ENCODE results near the gene CD160.

The CD160 gene

DNA sequence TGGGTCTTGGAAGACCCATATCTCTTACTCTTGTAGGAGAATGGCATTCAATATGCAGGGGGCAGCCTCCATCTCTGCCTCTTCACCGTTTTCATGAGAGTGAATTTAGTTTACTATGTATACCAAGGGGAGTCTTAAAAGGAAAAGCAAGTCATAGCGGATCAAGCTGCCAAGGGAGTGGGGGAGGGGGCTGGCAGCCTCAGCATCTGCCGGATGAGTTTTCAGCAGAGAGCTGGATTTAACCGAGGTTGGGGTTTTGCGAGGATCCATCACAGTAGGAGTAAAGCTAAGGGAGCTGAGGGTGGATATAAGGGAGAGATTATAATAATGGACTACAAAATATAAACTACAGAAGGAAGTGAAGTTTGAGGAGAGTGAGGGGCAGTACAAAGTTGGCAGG, 9.9 kb downstream of the CD160 start:
- Histone ChIP-seq H3K4me3 (no peak overlapping the region), H3K27me3 (no peaks in the 10 kb centered on the region), H3K9me3 (no peaks in the 10 kb centered on the region), H3K4me1 (no peaks in the 10 kb centered on the region), H3K36me3 (no peaks in the 10 kb centered on the region), H3K27ac (no peak overlapping the region)
- DNase-seq, result no peak
- no peak for TF ChIP-seq CTCF (IDR thresholded peaks at IDR 0.05)
- intact Hi-C loops (cut with DNase I; ENCODE audit: low total_unique reads), result no loop called here

DNA sequence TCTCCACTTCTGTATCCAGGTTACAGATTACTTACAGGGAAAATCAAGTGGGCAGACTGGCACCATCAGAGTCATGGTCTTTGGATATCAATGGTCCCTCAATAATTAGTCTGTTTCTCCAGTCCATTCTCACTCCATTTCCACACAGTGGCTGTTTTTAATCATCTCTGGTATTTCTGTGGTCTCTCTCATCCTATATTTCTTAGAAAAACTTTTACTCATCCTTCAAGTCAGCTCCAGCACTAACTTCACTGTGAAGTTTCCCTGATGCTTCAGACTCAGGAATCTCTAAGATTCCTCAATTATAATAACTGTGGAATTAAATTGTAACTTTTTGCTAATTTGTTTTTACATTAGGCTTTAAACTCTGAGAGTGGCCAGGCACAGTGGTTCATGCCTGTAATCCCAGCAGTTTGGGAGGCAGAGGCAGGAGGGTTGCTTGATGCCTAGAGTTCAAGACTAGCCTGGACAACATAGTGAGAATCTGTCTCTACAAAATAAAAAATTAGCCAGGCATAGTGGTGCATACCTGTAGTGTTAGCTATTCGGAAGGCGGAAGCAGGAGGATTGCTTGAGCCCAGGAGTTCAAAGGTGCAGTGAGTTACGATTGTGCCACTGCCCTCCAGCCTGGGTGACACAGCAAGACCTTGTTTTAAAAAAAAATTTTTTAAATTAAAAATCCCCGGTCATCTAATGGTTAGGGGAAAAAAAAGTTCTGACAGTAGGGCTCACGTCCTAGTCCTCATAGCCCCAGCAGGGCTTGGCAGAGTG, 10.6 kb downstream of the CD160 start:
- Histone ChIP-seq H3K4me3 (no peak overlapping the region), H3K27me3 (no peaks in the 10 kb centered on the region), H3K4me1 (no peaks in the 10 kb centered on the region), H3K36me3 (no peaks in the 10 kb centered on the region), H3K9me3 (no peaks in the 10 kb centered on the region), H3K27ac (no peak overlapping the region)
- TF ChIP-seq CTCF (IDR thresholded peaks at IDR 0.05), result no peak
- intact Hi-C loops (cut with DNase I; ENCODE audit: low total_unique reads), result no loop called here
- no peak for DNase-seq

DNA sequence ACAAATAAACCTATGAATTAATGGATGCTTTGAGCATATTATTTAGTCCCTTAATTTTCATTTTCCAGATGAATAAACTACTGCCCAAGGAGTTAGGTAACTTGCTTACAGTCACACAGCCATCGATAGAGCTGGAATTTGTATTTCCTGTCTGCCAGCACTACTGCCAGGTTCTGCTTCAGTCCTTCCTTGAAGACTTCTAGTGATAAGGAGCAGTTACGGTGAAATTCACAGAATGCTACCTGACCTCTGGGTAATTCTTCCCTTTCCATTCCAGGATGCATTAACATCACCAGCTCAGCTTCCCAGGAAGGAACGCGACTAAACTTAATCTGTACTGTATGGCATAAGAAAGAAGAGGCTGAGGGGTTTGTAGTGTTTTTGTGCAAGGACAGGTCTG, 11.2 kb downstream of the CD160 start:
- no peak overlapping the region for H3K27ac ChIP-seq
- H3K9me3 ChIP-seq, result no peaks in the 10 kb centered on the region
- DNase-seq, result no peak
- intact Hi-C loops (cut with DNase I; ENCODE audit: low total_unique reads), result no loop called here
- no peaks in the 10 kb centered on the region for H3K4me1 ChIP-seq
- no peak for TF ChIP-seq CTCF (IDR thresholded peaks at IDR 0.05)
- H3K36me3 ChIP-seq, result no peaks in the 10 kb centered on the region
- no peaks in the 10 kb centered on the region for H3K27me3 ChIP-seq
- no peak overlapping the region for H3K4me3 ChIP-seq

DNA sequence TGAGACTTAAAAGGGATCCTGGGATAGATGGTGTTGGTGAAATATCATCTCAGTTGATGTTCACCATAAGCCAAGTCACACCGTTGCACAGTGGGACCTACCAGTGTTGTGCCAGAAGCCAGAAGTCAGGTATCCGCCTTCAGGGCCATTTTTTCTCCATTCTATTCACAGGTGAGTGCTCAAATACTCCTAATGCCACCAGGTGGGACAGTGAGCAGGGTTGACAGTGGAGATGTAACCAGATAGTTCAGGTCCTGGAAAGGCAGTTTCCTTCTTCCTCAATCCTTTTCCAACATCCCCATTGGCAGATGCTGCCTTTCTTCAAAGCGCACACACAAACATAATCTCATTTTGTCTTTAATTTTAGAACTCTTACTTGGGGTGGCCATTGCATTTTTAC, 11.6 kb downstream of the CD160 start:
- H3K4me3 ChIP-seq, result no peak overlapping the region
- H3K27ac ChIP-seq, result no peak overlapping the region
- no peaks in the 10 kb centered on the region for H3K27me3 ChIP-seq
- H3K36me3 ChIP-seq, result no peaks in the 10 kb centered on the region
- no peaks in the 10 kb centered on the region for H3K9me3 ChIP-seq
- DNase-seq, result no peak
- H3K4me1 ChIP-seq, result no peaks in the 10 kb centered on the region
- no peak for TF ChIP-seq CTCF (IDR thresholded peaks at IDR 0.05)
- intact Hi-C loops (cut with DNase I; ENCODE audit: low total_unique reads), result no loop called here

DNA sequence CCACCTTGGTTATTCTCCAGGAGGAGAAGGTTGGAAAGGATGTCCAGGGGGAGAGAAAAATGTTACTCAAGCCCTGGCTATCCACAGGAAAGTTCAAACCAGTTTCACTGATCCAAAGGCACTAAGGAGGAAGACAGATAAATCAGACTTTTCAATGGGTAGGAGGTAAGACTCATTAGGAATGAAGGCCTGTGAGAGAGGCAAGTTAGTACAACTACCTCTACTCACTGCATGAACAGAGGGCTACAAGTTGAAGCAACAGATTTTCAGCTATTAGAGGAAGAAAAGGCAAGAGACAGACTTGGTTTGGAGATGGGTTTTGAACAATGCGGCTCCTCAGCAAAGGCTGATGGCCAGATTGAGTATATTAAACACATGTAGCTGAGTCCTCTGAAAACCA, 16.9 kb downstream of the CD160 start:
- no peak for DNase-seq
- intact Hi-C loops (cut with DNase I; ENCODE audit: low total_unique reads), result no loop called here
- TF ChIP-seq CTCF (IDR thresholded peaks at IDR 0.05), result no peak

More for the DNA sequence above, 16.9 kb downstream of the CD160 start:
- H3K27ac ChIP-seq, result no peak overlapping the region
- no peak overlapping the region for H3K4me3 ChIP-seq
- peaks cover under 1 to 10% (median 5%) of the 10 kb centered on the region in 3 donors for H3K36me3 ChIP-seq
- no peaks in the 10 kb centered on the region for H3K9me3 ChIP-seq
- H3K27me3 ChIP-seq, result no peaks in the 10 kb centered on the region
- H3K4me1 ChIP-seq, result no peaks in the 10 kb centered on the region
